ENCODE data around the gene KCNMA1. TPM values are rescaled to one million over a fixed set of nuclear protein-coding genes. Genes with fewer than 3 reads are reported as not detected.

The KCNMA1 gene
- polyA plus RNA-seq, 1 of the 3 experiments (the other 2 are of a cell fraction), result 107 TPM

DNA sequence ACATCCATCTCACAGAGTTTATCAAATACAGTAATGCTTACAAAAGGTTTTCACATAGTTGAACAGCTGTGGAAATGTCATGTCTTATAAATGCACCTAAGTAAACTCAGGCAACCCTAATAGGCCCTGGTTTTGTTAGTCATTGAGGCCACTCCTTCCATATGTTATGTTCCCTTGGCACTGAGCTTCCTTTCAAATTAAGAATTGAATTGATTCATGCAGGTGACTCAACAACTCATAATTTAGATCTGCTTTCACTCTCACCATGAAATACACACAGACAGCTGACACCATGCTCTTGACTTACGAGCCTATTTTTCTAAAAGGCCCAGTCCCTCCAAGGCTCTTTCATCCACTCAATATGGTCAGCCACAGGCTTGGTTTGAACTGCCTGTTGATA, 476.9 kb downstream of the KCNMA1 start (continued):
- TF ChIP-seq, protein P1, sequence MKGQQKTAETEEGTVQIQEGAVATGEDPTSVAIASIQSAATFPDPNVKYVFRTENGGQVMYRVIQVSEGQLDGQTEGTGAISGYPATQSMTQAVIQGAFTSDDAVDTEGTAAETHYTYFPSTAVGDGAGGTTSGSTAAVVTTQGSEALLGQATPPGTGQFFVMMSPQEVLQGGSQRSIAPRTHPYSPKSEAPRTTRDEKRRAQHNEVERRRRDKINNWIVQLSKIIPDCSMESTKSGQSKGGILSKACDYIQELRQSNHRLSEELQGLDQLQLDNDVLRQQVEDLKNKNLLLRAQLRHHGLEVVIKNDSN (IDR thresholded peaks at IDR 0.05; ENCODE audit: borderline replicate concordance, low read depth), result no peak
- no peak for TF ChIP-seq RCOR1 (IDR thresholded peaks at IDR 0.05; ENCODE audit: low read length)
- peak; percentile 65; the same call in 1 of the 2 replicates for TF ChIP-seq MEF2A (IDR thresholded peaks at IDR 0.05; ENCODE audit: borderline replicate concordance, low read depth)
- TF ChIP-seq RFX5 (IDR thresholded peaks at IDR 0.05; ENCODE audit: low read length), result no peak
- TF ChIP-seq FOXJ3 (CRISPR knock-in tag; IDR thresholded peaks at IDR 0.05), result no peak
- TF ChIP-seq FOSL2 (IDR thresholded peaks at IDR 0.05; ENCODE audit: borderline replicate concordance, low read depth), result peak; percentile 98
- TF ChIP-seq, protein P2, sequence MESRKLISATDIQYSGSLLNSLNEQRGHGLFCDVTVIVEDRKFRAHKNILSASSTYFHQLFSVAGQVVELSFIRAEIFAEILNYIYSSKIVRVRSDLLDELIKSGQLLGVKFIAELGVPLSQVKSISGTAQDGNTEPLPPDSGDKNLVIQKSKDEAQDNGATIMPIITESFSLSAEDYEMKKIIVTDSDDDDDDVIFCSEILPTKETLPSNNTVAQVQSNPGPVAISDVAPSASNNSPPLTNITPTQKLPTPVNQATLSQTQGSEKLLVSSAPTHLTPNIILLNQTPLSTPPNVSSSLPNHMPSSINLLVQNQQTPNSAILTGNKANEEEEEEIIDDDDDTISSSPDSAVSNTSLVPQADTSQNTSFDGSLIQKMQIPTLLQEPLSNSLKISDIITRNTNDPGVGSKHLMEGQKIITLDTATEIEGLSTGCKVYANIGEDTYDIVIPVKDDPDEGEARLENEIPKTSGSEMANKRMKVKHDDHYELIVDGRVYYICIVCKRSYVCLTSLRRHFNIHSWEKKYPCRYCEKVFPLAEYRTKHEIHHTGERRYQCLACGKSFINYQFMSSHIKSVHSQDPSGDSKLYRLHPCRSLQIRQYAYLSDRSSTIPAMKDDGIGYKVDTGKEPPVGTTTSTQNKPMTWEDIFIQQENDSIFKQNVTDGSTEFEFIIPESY (IDR thresholded peaks at IDR 0.05; ENCODE audit: borderline replicate concordance, low read depth), result peak; percentile 89
- TF ChIP-seq, protein P3, sequence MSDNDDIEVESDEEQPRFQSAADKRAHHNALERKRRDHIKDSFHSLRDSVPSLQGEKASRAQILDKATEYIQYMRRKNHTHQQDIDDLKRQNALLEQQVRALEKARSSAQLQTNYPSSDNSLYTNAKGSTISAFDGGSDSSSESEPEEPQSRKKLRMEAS (IDR thresholded peaks at IDR 0.05; ENCODE audit: low read depth), result peak; percentile 80; the same call in 1 of the 2 replicates
- peak; percentile 87 to 99 for TF ChIP-seq EP300 (IDR thresholded peaks at IDR 0.05; ENCODE audit: borderline replicate concordance in 1 of 2, low read depth in 1 of 2, low read length in 1 of 2)
- no peak for TF ChIP-seq EZH2phosphoT487 (IDR thresholded peaks at IDR 0.05; ENCODE audit: borderline replicate concordance, low read depth)
- peak; percentile 96 for TF ChIP-seq TEAD4 (IDR thresholded peaks at IDR 0.05; ENCODE audit: borderline replicate concordance, insufficient read depth)
- TF ChIP-seq, protein P4, sequence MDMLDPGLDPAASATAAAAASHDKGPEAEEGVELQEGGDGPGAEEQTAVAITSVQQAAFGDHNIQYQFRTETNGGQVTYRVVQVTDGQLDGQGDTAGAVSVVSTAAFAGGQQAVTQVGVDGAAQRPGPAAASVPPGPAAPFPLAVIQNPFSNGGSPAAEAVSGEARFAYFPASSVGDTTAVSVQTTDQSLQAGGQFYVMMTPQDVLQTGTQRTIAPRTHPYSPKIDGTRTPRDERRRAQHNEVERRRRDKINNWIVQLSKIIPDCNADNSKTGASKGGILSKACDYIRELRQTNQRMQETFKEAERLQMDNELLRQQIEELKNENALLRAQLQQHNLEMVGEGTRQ (IDR thresholded peaks at IDR 0.05; ENCODE audit: borderline replicate concordance, low read depth, low read length), result no peak
- TF ChIP-seq POLR2AphosphoS5 (IDR thresholded peaks at IDR 0.05; ENCODE audit: low read depth, low read length), result peak; percentile 94

DNA sequence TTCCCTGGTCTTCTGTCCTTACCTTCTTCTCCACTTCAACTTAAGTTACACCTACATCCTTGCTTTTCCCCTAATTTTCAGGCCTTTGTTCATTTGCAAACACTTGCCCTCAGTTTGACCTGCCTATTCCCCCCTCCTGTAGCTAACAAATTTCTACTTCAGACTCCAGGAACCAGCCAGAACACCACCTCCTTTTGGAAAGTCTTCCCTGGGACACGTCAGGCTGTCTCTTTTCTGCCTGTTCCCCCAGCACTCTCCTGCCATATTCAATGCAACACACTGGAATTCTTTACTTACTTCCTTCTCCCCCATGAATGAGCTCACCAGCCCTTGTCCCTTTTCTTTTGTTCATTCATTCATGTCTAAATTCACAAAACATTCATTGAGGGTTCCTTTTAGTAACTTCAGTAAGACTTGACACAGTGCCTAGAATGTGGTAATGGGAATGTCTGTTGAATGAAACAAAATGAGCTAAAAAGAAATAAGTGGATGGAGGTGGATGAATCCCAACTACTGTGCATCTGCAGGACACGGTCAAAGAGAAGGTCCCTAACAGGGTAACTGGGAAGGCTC, 478.0 kb downstream of the KCNMA1 start:
- H4K20me1 ChIP-seq (ENCODE audit: insufficient read depth), result no peaks in the 10 kb centered on the region
- H3K4me1 ChIP-seq (ENCODE audit: control insufficient read depth in 1 of 2, insufficient read depth in 2 of 2, low read depth in 1 of 2, low read length in 1 of 2), result peaks cover 36 to 41% of the 10 kb centered on the region in 2 experiments
- H3K9me2 ChIP-seq, result no peaks in the 10 kb centered on the region
- peak overlapping the region; percentile 23; the same call in 1 of the 2 replicates for H3K9ac ChIP-seq
- peak overlapping the region in 1 of 2 experiments; percentile 96; a peak in 1 of 4 replicates for H3K27ac ChIP-seq (ENCODE audit: low read depth in 2 of 2, low read length in 1 of 2)
- no peak overlapping the region for H3K4me3 ChIP-seq (ENCODE audit: low read depth in 2 of 2, low read length in 1 of 2)
- H3K4me2 ChIP-seq, result peak overlapping the region; percentile 39; the same call in 1 of the 2 replicates
- no peaks in the 10 kb centered on the region for H3K9me3 ChIP-seq
- no peak overlapping the region for H2AFZ ChIP-seq (ENCODE audit: low read depth)
- POLR2A ChIA-PET, result no interaction called here
- 85% methylated on average over 2 of the region's 2 CpGs for WGBS (ENCODE audit: low lambda C conversion rate)
- CTCF ChIA-PET, result interaction anchor here (0.6 to 18.5 kb wide), 5 partner anchors 15 to 1887 kb away, joined by 3 to 513 read pairs (median 4); partner anchors contain the start of gene KCNMA1
- peaks cover 58% of the 10 kb centered on the region for H3F3A ChIP-seq (replicated peaks; ENCODE audit: insufficient read depth)
- DNase-seq, result no peak
- TF ChIP-seq RFX5 (IDR thresholded peaks at IDR 0.05; ENCODE audit: low read length) (no peak), ELF1 (IDR thresholded peaks at IDR 0.05) (no peak), RXRA (IDR thresholded peaks at IDR 0.05; ENCODE audit: borderline replicate concordance, low read depth) (no peak), MEF2A (IDR thresholded peaks at IDR 0.05; ENCODE audit: borderline replicate concordance, low read depth) (no peak), NRF1 (IDR thresholded peaks at IDR 0.05; ENCODE audit: low read depth, low read length) (no peak), CHD2 (IDR thresholded peaks at IDR 0.05; ENCODE audit: low read length, partially characterized antibody) (no peak), NFIC (IDR thresholded peaks at IDR 0.05; ENCODE audit: borderline replicate concordance) (no peak), YY1 (IDR thresholded peaks at IDR 0.05; ENCODE audit: low read depth) (no peak), RCOR1 (IDR thresholded peaks at IDR 0.05; ENCODE audit: low read length) (no peak), POLR2AphosphoS5 (IDR thresholded peaks at IDR 0.05; ENCODE audit: low read depth, low read length) (no peak)
- TF ChIP-seq, protein P4 (IDR thresholded peaks at IDR 0.05; ENCODE audit: borderline replicate concordance, low read depth, low read length), result no peak
- no peaks in the 10 kb centered on the region for H3K79me2 ChIP-seq (ENCODE audit: insufficient read depth)
- no peaks in the 10 kb centered on the region for H3K27me3 ChIP-seq (ENCODE audit: insufficient read depth)
- H3K36me3 ChIP-seq (replicated peaks in 1 of 2; ENCODE audit: control insufficient read depth in 1 of 2, insufficient read depth in 2 of 2, low read length in 1 of 2), result no peaks in the 10 kb centered on the region

All from SK-N-SH (cell line).